Effector CD4-positive, alpha-beta T cell (primary cell): Measurements from ENCODE around the gene ELOF1.
"Not testable (repeated sequence)": the region's sequence is repeated elsewhere in the genome, so short reads cannot be mapped to it uniquely, and the experiment has no call there.

Experiments used
- DNase-seq: peaks from one replicate; pipeline ENCODE4 v3.0.0-alpha.2; 2020

ELOF1 gene

GRCh38 chr19:11566164-11566563 is 7.1 kb upstream of the ELOF1 start:
- no peak for DNase-seq

GRCh38 chr19:11565649-11565980 is 6.6 kb upstream of the ELOF1 start:
- not testable (repeated sequence) for DNase-seq

- not testable (repeated sequence) for DNase-seq
These were observed 5.2 kb upstream of the ELOF1 start for GRCh38 chr19:11564082-11564807.

GRCh38 chr19:11563532-11563931 is 4.5 kb upstream of the ELOF1 start:
- DNase-seq: no peak

GRCh38 chr19:11560404-11561051 is 1.5 kb upstream of the ELOF1 start:
- DNase-seq: peak; percentile 46

- DNase-seq: no peak
These were observed 2.2 kb downstream of the ELOF1 start for GRCh38 chr19:11556634-11557420.

GRCh38 chr19:11555246-11555645 is 3.8 kb downstream of the ELOF1 start:
- no peak for DNase-seq

GRCh38 chr19:11554160-11554559 is 4.9 kb downstream of the ELOF1 start:
- DNase-seq: no peak

GRCh38 chr19:11552666-11553372 is 6.2 kb downstream of the ELOF1 start:
- DNase-seq: no peak

GRCh38 chr19:11551603-11552235 is 7.3 kb downstream of the ELOF1 start:
- DNase-seq: no peak

- no peak for DNase-seq
These were observed 8.8 kb downstream of the ELOF1 start for GRCh38 chr19:11550265-11550664.

GRCh38 chr19:11549386-11549953 is 9.6 kb downstream of the ELOF1 start:
- no peak for DNase-seq

GRCh38 chr19:11547929-11548700 is 10.9 kb downstream of the ELOF1 start:
- no peak for DNase-seq

- DNase-seq: no peak
These were observed 17.8 kb downstream of the ELOF1 start for GRCh38 chr19:11541238-11541637.

- DNase-seq: no peak
These were observed 18.4 kb downstream of the ELOF1 start for GRCh38 chr19:11540645-11541044.

- no peak for DNase-seq
These were observed 19.3 kb downstream of the ELOF1 start for GRCh38 chr19:11539495-11540365.

GRCh38 chr19:11538232-11539036 is 20.6 kb downstream of the ELOF1 start, which contains the start of gene CNN1:
Gene CNN1, plus strand, starts transcription at chr19:11538851. Its CDS starts 77 bp downstream, at chr19:11538928.
- DNase-seq: no peak

- peak; percentile 72 for DNase-seq
These were observed 23.0 kb downstream of the ELOF1 start for GRCh38 chr19:11535792-11536595.

GRCh38 chr19:11534948-11535347 is 24.1 kb downstream of the ELOF1 start:
- DNase-seq: no peak
